ENCODE measurements around the gene RNF157. TPM values are rescaled to one million over a fixed set of nuclear protein-coding genes. Genes with fewer than 3 reads are reported as not detected.

RNF157 gene
- total and polyA plus RNA-seq, 2 of the 13 experiments (the other 11 are each of a cell fraction or from before 2014, with no cell fraction given), result 0.44 to 1.5 TPM

DNA sequence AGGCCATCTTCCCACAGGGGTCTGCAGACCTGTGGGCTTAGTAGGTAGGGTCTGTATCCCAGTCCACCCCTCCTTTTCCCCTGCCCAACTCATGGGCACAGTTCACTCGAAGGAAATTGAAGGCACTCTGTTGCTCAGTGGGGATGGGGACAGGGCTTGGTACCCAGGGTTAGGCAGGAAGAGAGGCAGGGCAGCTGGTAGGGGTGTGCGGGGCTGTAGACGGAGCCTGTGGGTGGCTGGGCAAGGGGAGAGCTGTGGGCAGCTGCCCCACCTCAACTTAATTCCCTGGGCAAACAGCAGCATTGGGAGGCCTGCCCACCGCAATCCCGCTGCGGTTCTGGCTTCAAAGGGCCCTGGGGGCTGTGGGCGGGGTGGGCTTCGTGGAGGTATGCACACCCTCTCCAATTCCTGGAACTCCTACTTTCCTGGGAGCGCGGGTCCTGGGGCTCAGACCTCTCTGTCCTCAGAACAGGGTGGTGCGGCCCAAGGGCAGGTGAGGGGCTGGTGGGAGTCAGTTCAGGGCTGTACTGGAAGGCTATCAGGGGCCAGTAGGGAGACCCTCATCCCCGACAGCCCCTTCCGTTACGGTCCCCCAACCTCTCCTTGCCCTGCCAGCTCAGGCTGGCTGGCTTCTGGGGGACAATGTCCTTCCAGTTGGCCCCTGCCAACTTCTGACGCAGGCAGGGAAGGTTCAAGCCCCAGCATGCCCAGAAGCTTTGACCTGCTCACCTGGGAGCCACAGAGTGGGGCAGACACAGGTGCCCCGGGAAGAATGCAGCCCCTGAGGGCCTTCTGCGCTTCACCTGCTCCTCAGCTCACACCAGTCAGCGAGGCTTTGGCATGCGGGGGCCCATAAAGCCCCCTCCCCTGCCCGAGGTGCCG lies 108.4 kb downstream of the RNF157 start (continued):
- TF ChIP-seq, protein P1, sequence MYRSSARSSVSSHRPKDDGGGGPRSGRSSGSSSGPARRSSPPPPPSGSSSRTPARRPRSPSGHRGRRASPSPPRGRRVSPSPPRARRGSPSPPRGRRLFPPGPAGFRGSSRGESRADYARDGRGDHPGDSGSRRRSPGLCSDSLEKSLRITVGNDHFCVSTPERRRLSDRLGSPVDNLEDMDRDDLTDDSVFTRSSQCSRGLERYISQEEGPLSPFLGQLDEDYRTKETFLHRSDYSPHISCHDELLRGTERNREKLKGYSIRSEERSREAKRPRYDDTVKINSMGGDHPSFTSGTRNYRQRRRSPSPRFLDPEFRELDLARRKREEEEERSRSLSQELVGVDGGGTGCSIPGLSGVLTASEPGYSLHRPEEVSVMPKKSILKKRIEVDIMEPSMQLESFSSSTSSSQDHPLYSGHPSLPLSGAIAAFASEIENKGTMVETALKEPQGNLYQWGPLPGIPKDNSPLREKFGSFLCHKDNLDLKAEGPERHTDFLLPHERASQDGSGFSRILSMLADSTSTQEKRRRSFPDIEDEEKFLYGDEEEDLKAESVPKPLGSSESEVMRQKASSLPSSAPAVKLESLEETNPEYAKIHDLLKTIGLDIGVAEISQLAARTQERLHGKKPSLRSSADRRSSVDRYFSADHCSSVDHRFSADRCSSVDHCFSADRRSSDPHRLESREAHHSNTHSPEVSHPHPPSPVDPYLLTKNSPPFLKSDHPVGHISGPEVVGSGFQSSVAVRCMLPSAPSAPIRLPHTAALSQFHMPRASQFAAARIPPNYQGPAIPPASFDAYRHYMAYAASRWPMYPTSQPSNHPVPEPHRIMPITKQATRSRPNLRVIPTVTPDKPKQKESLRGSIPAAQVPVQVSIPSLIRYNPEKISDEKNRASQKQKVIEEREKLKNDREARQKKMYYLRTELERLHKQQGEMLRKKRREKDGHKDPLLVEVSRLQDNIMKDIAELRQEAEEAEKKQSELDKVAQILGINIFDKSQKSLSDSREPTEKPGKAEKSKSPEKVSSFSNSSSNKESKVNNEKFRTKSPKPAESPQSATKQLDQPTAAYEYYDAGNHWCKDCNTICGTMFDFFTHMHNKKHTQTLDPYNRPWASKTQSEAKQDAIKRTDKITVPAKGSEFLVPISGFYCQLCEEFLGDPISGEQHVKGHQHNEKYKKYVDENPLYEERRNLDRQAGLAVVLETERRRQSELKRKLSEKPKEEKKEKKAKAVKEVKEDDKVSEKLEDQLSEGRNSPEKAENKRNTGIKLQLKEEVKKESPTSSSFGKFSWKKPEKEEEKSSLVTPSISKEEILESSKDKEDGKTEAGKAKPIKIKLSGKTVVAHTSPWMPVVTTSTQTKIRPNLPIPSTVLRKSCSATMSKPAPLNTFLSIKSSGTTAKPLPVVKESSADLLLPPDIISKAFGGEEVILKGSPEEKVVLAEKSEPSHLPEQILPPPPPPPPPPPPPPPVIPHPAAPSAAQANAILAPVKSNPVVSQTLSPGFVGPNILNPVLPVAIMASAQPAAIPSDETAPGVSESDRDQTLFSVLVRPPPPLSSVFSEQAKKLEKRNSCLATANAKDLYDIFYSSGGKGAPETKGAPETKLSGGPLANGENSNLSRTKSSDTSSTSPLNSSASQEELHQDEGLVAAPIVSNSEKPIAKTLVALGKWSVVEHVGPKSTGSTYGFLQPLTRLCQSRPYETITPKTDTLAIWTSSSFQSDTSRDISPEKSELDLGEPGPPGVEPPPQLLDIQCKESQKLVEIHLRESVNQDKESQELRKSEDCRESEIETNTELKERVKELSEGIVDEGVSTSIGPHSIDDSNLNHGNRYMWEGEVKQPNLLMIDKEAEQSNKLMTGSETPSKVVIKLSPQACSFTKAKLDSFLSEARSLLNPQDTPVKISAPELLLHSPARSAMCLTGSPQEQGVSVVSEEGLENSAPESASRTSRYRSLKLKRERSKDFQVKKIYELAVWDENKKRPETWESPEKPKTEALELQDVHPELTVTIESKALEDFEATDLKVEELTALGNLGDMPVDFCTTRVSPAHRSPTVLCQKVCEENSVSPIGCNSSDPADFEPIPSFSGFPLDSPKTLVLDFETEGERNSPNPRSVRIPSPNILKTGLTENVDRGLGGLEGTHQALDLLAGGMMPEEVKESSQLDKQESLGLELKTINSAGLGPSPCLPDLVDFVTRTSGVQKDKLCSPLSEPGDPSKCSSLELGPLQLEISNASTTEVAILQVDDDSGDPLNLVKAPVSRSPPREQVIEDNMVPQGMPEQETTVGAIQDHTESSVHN (CRISPR knock-in tag; IDR thresholded peaks at IDR 0.05), result no peak
- TF ChIP-seq, protein P2, sequence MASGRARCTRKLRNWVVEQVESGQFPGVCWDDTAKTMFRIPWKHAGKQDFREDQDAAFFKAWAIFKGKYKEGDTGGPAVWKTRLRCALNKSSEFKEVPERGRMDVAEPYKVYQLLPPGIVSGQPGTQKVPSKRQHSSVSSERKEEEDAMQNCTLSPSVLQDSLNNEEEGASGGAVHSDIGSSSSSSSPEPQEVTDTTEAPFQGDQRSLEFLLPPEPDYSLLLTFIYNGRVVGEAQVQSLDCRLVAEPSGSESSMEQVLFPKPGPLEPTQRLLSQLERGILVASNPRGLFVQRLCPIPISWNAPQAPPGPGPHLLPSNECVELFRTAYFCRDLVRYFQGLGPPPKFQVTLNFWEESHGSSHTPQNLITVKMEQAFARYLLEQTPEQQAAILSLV (CRISPR knock-in tag; IDR thresholded peaks at IDR 0.05; ENCODE audit: borderline replicate concordance), result peak; percentile 71; the same call in 1 of the 2 replicates
- TF ChIP-seq BCL6 (CRISPR knock-in tag; IDR thresholded peaks at IDR 0.05) (peak; percentile 91), MED1 (CRISPR knock-in tag; IDR thresholded peaks at IDR 0.05) (peak; percentile 40; the same call in 1 of the 2 replicates), ARNTL (CRISPR knock-in tag; IDR thresholded peaks at IDR 0.05) (no peak), RBAK (CRISPR knock-in tag; IDR thresholded peaks at IDR 0.05) (0 out of 2 replicates have a peak, but pooled peaks have one; percentile 19), PHF21A (CRISPR knock-in tag; IDR thresholded peaks at IDR 0.05) (peak; percentile 57)
- TF ChIP-seq, protein P3, sequence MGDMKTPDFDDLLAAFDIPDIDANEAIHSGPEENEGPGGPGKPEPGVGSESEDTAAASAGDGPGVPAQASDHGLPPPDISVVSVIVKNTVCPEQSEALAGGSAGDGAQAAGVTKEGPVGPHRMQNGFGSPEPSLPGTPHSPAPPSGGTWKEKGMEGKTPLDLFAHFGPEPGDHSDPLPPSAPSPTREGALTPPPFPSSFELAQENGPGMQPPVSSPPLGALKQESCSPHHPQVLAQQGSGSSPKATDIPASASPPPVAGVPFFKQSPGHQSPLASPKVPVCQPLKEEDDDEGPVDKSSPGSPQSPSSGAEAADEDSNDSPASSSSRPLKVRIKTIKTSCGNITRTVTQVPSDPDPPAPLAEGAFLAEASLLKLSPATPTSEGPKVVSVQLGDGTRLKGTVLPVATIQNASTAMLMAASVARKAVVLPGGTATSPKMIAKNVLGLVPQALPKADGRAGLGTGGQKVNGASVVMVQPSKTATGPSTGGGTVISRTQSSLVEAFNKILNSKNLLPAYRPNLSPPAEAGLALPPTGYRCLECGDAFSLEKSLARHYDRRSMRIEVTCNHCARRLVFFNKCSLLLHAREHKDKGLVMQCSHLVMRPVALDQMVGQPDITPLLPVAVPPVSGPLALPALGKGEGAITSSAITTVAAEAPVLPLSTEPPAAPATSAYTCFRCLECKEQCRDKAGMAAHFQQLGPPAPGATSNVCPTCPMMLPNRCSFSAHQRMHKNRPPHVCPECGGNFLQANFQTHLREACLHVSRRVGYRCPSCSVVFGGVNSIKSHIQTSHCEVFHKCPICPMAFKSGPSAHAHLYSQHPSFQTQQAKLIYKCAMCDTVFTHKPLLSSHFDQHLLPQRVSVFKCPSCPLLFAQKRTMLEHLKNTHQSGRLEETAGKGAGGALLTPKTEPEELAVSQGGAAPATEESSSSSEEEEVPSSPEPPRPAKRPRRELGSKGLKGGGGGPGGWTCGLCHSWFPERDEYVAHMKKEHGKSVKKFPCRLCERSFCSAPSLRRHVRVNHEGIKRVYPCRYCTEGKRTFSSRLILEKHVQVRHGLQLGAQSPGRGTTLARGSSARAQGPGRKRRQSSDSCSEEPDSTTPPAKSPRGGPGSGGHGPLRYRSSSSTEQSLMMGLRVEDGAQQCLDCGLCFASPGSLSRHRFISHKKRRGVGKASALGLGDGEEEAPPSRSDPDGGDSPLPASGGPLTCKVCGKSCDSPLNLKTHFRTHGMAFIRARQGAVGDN (CRISPR knock-in tag; IDR thresholded peaks at IDR 0.05), result 0 out of 2 replicates have a peak, but pooled peaks have one; percentile 29
- TF ChIP-seq, protein P4, sequence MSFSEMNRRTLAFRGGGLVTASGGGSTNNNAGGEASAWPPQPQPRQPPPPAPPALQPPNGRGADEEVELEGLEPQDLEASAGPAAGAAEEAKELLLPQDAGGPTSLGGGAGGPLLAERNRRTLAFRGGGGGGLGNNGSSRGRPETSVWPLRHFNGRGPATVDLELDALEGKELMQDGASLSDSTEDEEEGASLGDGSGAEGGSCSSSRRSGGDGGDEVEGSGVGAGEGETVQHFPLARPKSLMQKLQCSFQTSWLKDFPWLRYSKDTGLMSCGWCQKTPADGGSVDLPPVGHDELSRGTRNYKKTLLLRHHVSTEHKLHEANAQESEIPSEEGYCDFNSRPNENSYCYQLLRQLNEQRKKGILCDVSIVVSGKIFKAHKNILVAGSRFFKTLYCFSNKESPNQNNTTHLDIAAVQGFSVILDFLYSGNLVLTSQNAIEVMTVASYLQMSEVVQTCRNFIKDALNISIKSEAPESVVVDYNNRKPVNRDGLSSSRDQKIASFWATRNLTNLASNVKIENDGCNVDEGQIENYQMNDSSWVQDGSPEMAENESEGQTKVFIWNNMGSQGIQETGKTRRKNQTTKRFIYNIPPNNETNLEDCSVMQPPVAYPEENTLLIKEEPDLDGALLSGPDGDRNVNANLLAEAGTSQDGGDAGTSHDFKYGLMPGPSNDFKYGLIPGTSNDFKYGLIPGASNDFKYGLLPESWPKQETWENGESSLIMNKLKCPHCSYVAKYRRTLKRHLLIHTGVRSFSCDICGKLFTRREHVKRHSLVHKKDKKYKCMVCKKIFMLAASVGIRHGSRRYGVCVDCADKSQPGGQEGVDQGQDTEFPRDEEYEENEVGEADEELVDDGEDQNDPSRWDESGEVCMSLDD (CRISPR knock-in tag; IDR thresholded peaks at IDR 0.05; ENCODE audit: borderline replicate concordance), result peak; percentile 48; the same call in 1 of the 2 replicates
